AG10803 (cell line): ENCODE results near the gene TTC32.

ENCODE experiments used
- DNase-seq: peaks from one replicate; pipeline ENCODE4 v3.0.0; 2010; ENCODE audit warnings: low read depth
- H3K4me3 ChIP-seq: 2 replicates; pipeline ENCODE4 v1.5.1; 2011; ENCODE audit warnings: mild to moderate bottlenecking, low read length, control low read depth
- TF ChIP-seq, protein P1 (sequence below): conservative IDR thresholded peaks from 2 replicates; pipeline ENCODE4 v1.5.1; 2011; ENCODE audit warnings: mild to moderate bottlenecking, low read length, control low read depth, inconsistent platforms

Gene TTC32

GRCh38 chr2:19914266-19914975 lies 12.6 kb upstream of the TTC32 start:
- no peak overlapping the region for H3K4me3 ChIP-seq
- TF ChIP-seq, protein P1, sequence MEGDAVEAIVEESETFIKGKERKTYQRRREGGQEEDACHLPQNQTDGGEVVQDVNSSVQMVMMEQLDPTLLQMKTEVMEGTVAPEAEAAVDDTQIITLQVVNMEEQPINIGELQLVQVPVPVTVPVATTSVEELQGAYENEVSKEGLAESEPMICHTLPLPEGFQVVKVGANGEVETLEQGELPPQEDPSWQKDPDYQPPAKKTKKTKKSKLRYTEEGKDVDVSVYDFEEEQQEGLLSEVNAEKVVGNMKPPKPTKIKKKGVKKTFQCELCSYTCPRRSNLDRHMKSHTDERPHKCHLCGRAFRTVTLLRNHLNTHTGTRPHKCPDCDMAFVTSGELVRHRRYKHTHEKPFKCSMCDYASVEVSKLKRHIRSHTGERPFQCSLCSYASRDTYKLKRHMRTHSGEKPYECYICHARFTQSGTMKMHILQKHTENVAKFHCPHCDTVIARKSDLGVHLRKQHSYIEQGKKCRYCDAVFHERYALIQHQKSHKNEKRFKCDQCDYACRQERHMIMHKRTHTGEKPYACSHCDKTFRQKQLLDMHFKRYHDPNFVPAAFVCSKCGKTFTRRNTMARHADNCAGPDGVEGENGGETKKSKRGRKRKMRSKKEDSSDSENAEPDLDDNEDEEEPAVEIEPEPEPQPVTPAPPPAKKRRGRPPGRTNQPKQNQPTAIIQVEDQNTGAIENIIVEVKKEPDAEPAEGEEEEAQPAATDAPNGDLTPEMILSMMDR: no peak
- DNase-seq: no peak

GRCh38 chr2:19911808-19912509 lies 10.2 kb upstream of the TTC32 start:
- peak; percentile 80 for DNase-seq
- H3K4me3 ChIP-seq: no peak overlapping the region
- TF ChIP-seq, protein P1: no peak

DNA sequence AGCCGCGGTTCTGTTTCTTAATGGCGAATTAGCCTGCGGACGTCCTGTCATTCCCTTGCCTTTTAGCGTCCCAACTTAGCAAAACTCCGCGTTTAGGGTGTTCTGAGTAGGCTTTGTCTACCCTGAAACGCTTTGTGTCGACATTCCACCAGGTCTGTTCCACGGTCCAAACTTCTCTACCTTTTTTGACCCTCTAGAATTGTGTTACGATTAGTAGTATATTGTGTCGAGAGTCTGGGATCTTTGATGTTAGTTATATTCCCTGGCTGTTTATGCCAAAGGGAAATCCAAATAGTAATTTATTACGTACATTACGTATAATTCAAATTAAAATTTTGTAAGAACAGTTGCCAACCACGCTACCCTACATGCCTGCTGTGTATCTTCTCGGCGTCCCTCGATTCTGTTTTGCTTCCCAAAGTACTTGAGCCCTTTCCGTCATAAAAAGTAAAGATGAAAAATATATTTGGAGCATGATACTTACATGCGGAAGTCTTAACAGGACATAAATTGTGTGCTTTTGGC lies 495 bp upstream of the TTC32 start:
- DNase-seq: no peak
- TF ChIP-seq, protein P1: no peak
- peak overlapping the region; percentile 89 for H3K4me3 ChIP-seq

- DNase-seq: peak; percentile 23
- peak overlapping the region; percentile 89 for H3K4me3 ChIP-seq
- TF ChIP-seq, protein P1: no peak
Measured at GRCh38 chr2:19900931-19901441, 797 bp downstream of the TTC32 start.

DNA sequence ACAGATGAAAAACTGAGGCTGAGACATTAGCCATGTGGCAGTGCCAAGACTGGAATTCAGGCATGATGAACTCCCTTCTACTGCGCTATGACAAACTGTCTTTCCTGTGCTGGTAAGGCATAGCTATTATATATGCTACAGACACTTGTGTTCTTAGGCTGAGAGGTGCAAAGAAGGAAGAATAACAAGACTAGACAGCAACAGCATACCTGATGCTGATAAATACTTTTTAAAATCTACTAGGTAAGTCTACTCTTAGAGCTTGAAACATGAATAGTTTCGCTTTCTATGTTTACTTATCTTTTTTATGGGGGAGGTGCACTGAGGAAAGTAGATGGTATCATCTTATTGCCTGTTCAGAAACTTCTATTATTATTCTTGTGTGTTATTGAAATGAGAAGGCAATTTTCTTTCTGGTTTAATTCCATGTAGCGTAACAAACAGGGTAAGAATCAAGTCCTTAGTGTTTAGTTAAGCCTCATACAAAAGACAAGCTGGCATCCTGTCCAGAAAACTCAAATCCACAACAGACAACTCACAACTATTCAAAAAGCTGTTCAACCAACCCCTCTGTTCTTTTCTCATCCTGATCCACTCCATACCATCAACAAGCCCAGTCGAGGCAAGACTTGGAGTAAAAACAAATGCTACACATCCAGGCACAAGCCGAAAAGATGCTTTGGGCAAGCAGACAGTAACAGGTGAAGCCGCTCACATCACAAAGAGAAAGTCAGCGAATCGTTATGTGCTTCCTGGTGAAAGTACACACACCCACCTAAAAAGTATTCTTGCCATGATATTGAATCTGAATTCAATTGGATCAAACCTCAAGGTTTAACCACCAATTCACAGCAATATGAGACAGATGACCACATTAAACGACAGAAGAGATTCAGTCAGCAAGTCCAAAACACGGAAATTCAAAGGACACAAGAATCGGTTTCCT lies 1.5 kb downstream of the TTC32 start:
- TF ChIP-seq, protein P1: no peak
- no peak for DNase-seq
- H3K4me3 ChIP-seq: peak overlapping the region; percentile 89

- peak overlapping the region; percentile 31 for H3K4me3 ChIP-seq
- TF ChIP-seq, protein P1: no peak
- DNase-seq: no peak
Measured at GRCh38 chr2:19898592-19899329, 3.0 kb downstream of the TTC32 start.
